CD14-positive monocyte (primary cell): ENCODE results near the gene ARRDC1. TPM values are rescaled to one million over a fixed set of nuclear protein-coding genes. Genes with fewer than 3 reads are reported as not detected.

Experiments
- DNase-seq, 3 donors: peaks; one replicate each; pipeline ENCODE4 v3.0.0-alpha.2; 2011 to 2022
- H2AFZ ChIP-seq: 2 replicates; pipeline ENCODE4 v1.6.0; 2012; ENCODE audit warnings: mild to moderate bottlenecking, low read depth, low read length, inconsistent platforms; ENCODE audit not compliant: insufficient read depth, poor library complexity, severe bottlenecking
- H3K27ac ChIP-seq, 2 donors: 1 replicate in 1 of 2; 2 replicates in 1 of 2; pipeline ENCODE4 v1.5.1; 2012 to 2013; ENCODE audit warnings: low read length in 2 of 2, control low read depth in 1 of 2, inconsistent platforms in 1 of 2, low read depth in 1 of 2, mild to moderate bottlenecking in 1 of 2
- H3K27me3 ChIP-seq, 2 donors: one replicate each; pipeline versions ENCODE4 v1.6.0 to v1.6.1; 2011 to 2013; ENCODE audit warnings: low read length in 2 of 2; ENCODE audit not compliant: control insufficient read depth in 2 of 2, insufficient read depth in 2 of 2
- H3K36me3 ChIP-seq, 2 donors: replicated peaks in 1 of 2; 1 replicate in 1 of 2; 2 replicates in 1 of 2; pipeline versions ENCODE4 v1.5.1 to v1.6.1; 2012 to 2013; ENCODE audit warnings: low read length in 2 of 2, control low read depth in 1 of 2, inconsistent platforms in 1 of 2, mild to moderate bottlenecking in 1 of 2; ENCODE audit not compliant: insufficient read depth in 2 of 2, control insufficient read depth in 1 of 2
- H3K4me1 ChIP-seq, 2 donors: 1 replicate in 1 of 2; 2 replicates in 1 of 2; pipeline versions ENCODE4 v1.5.1 to v1.6.1; 2012 to 2013; ENCODE audit warnings: low read length in 2 of 2, control low read depth in 1 of 2, inconsistent platforms in 1 of 2, mild to moderate bottlenecking in 1 of 2, moderate library complexity in 1 of 2; ENCODE audit not compliant: insufficient read depth in 2 of 2, control insufficient read depth in 1 of 2
- H3K4me2 ChIP-seq: replicated peaks from 2 replicates; pipeline ENCODE3; 2012; ENCODE audit warnings: low read length, moderate library complexity, mild to moderate bottlenecking; ENCODE audit not compliant: poor library complexity, severe bottlenecking; ENCODE audit errors: extremely low read depth
- H3K4me3 ChIP-seq, 3 experiments: fragments of 200-600 bp in 1 of 3; sonication (generic) in 1 of 3; replicated peaks in 1 of 3; 1 replicate in 2 of 3; 2 replicates in 1 of 3; pipeline ENCODE4 v1.5.1; 2011 to 2013; ENCODE audit warnings: low read length in 3 of 3, mild to moderate bottlenecking in 3 of 3, control low read depth in 2 of 3, low read depth in 2 of 3, inconsistent platforms in 1 of 3, moderate library complexity in 1 of 3
- H3K79me2 ChIP-seq: 2 replicates; pipeline ENCODE4 v1.6.0; 2012; ENCODE audit warnings: mild to moderate bottlenecking, control low read depth, inconsistent platforms, low read length, moderate library complexity; ENCODE audit not compliant: insufficient read depth
- H3K9ac ChIP-seq: 2 replicates; pipeline ENCODE4 v1.6.0; 2017; ENCODE audit warnings: low read length, mild to moderate bottlenecking; ENCODE audit not compliant: insufficient read depth, poor library complexity, severe bottlenecking
- H3K9me3 ChIP-seq, 2 donors: replicated peaks in 1 of 2; 1 replicate in 1 of 2; 2 replicates in 1 of 2; pipeline versions ENCODE4 v1.5.1 to v1.6.1; 2012 to 2013; ENCODE audit warnings: low read length in 2 of 2, control low read depth in 1 of 2; ENCODE audit not compliant: control insufficient read depth in 1 of 2, insufficient read depth in 1 of 2
- H4K20me1 ChIP-seq: 2 replicates; pipeline ENCODE4 v1.6.0; 2012; ENCODE audit warnings: mild to moderate bottlenecking, low read length, control low read depth, moderate library complexity; ENCODE audit not compliant: insufficient read depth
- H3K27ac Mint-ChIP-seq, 7 donors: one replicate each; pipeline ENCODE4 v1.8.0; 2020; ENCODE audit warnings: mild to moderate bottlenecking in 7 of 7, mixed read lengths in 7 of 7, moderate library complexity in 6 of 7, inconsistent platforms in 2 of 7
- H3K27me3 Mint-ChIP-seq, 3 donors: one replicate each; pipeline ENCODE4 v1.8.0; 2021 to 2022; ENCODE audit warnings: low read depth in 3 of 3, mild to moderate bottlenecking in 3 of 3, mixed read lengths in 3 of 3, moderate library complexity in 3 of 3, inconsistent platforms in 1 of 3
- H3K36me3 Mint-ChIP-seq, 2 donors: one replicate each; pipeline ENCODE4 v1.8.0; 2020; ENCODE audit warnings: mixed read lengths in 2 of 2, inconsistent platforms in 1 of 2, mild to moderate bottlenecking in 1 of 2
- H3K4me1 Mint-ChIP-seq: one replicate; pipeline ENCODE4 v1.8.0; 2020; ENCODE audit warnings: mild to moderate bottlenecking, mixed read lengths
- H3K4me3 Mint-ChIP-seq, 2 donors: one replicate each; pipeline ENCODE4 v1.8.0; 2020; ENCODE audit warnings: mild to moderate bottlenecking in 2 of 2, mixed read lengths in 2 of 2, moderate library complexity in 1 of 2
- H3K9me3 Mint-ChIP-seq, 7 donors: one replicate each; pipeline ENCODE4 v1.8.0; 2020 to 2022; ENCODE audit warnings: mixed read lengths in 7 of 7, mild to moderate bottlenecking in 6 of 7, moderate library complexity in 6 of 7, inconsistent platforms in 2 of 7
- WGBS: methylation state at CpG from one replicate; pipeline ENCODE4 v1.1.5; 2013; ENCODE audit warnings: missing lambda C conversion rate; ENCODE audit not compliant: insufficient coverage; 5-methylcytosine and 5-hydroxymethylcytosine counted together
- intact Hi-C, 2 donors: fragments of 100-400 bp; cut with micrococcal nuclease; formaldehyde crosslinking; loops; one replicate each; pipeline versions ENCODE4 v1.15.0 to v1.15.1; 2023
- polyA plus RNA-seq, 3 donors: library from polyadenylated mRNA; depleted of rRNA in 1 of 3; unstranded in 2 of 3; stranded (reverse) in 1 of 3; fragments of 300-500 nt in 2 of 3; fragments of >200 nt in 1 of 3; fragmentation: Illumina TruSeq in 2 of 3; gene quantifications; 1 replicate in 2 of 3; 2 replicates in 1 of 3; pipeline ENCODE4 v1.2.3, GENCODE V29; 2012 to 2021
- TF ChIP-seq, protein P1 (sequence below): fragments of 200-600 bp; IDR thresholded peaks from one replicate; pipeline ENCODE4 v1.8.0; 2022; ENCODE audit warnings: antibody characterized with exemption, mild to moderate bottlenecking

Gene ARRDC1
- polyA plus RNA-seq, 3 donors, result 83.2 to 454 (median 87.6) TPM

DNA sequence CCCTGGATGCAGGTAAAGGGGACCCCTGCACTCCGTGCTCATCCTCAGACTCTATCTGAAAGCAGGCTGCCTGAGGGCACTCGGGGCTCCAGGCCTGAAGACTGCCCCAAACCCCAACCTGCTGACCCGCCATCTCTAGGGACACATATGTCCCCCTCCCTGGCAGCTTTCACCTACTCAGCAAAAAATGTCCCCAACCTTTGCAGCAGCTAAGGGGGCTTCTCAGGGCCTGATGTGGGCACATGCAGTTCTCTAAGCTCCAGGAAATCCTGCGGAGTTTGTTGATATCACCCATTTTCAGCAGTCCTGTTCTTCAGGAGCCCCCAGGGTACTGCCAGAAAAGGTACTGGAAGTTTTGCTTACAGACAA, 24.5 kb upstream of the ARRDC1 start:
- Mint-ChIP-seq H3K4me1 (peaks cover 23% of the 10 kb centered on the region), H3K27me3 (peaks cover 0 to 2% (median 0%) of the 10 kb centered on the region in 3 donors), H3K36me3 (peaks cover 31 to 41% of the 10 kb centered on the region in 2 donors), H3K27ac (no peak overlapping the region), H3K4me3 (no peak overlapping the region), H3K9me3 (no peaks in the 10 kb centered on the region)
- TF ChIP-seq, protein P1, sequence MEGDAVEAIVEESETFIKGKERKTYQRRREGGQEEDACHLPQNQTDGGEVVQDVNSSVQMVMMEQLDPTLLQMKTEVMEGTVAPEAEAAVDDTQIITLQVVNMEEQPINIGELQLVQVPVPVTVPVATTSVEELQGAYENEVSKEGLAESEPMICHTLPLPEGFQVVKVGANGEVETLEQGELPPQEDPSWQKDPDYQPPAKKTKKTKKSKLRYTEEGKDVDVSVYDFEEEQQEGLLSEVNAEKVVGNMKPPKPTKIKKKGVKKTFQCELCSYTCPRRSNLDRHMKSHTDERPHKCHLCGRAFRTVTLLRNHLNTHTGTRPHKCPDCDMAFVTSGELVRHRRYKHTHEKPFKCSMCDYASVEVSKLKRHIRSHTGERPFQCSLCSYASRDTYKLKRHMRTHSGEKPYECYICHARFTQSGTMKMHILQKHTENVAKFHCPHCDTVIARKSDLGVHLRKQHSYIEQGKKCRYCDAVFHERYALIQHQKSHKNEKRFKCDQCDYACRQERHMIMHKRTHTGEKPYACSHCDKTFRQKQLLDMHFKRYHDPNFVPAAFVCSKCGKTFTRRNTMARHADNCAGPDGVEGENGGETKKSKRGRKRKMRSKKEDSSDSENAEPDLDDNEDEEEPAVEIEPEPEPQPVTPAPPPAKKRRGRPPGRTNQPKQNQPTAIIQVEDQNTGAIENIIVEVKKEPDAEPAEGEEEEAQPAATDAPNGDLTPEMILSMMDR, result no peak
- Histone ChIP-seq H3K79me2 (peaks cover 24% of the 10 kb centered on the region), H2AFZ (no peak overlapping the region), H3K36me3 (peaks cover 15 to 34% of the 10 kb centered on the region in 2 donors), H4K20me1 (peaks cover 15% of the 10 kb centered on the region), H3K27me3 (no peaks in the 10 kb centered on the region), H3K4me1 (peaks cover 17 to 30% of the 10 kb centered on the region in 2 donors), H3K27ac (no peak overlapping the region), H3K9me3 (no peaks in the 10 kb centered on the region), H3K9ac (no peak overlapping the region), H3K4me3 (no peak overlapping the region), H3K4me2 (no peak overlapping the region)
- WGBS, result 100% methylated on average over 4 of the region's 4 CpGs
- DNase-seq, result no peak
- intact Hi-C loops, result no loop called here

DNA sequence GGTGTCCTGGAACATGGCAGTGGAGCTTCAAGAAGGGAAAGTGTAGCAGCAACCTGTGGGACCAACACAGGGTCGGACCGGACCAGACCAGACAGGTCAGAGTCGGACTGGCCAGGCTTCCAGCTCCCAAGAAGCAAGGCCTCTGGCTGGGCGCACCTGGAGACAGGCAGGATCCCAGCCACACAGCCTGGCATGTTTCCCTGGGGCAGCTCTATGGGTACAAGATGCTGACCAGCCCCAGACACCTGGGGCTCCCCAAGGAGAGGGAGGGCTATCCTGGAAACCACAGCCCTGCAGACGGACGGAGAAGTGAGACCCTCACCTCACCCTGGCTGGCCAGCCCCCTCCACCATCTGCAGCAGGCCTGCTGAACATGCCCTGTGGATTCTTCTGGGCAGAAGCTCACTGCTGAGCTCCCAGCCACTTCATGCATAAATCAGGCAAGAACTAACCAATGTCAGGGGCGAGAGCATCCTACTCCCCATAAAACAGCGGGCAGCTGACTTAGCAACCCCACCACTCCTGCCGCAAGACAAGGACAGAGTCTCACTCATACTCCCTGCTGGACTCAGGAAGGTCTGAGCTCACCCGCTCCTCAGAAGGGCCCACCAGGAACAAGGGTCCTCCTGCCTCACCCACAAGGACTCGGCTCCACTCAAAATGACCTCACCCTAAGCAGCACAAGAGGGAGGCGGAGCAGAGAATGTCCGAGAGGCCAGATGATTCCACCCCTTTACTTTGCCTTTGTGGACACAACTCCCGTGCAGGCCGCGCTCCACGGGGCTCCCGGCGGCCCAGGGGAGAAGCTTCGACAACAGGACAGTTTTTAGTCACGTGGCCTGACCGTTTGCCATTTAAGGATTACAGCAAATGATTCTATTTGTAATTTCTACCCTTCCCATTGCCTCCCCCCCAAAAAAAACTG, 23.9 kb upstream of the ARRDC1 start:
- Histone ChIP-seq H3K4me2 (no peak overlapping the region), H3K79me2 (peaks cover 17% of the 10 kb centered on the region), H3K4me1 (peaks cover 17 to 23% of the 10 kb centered on the region in 2 donors), H3K27me3 (no peaks in the 10 kb centered on the region), H4K20me1 (peaks cover 10% of the 10 kb centered on the region), H3K36me3 (peaks cover 15 to 34% of the 10 kb centered on the region in 2 donors), H3K27ac (no peak overlapping the region), H2AFZ (no peak overlapping the region), H3K4me3 (no peak overlapping the region), H3K9me3 (no peaks in the 10 kb centered on the region), H3K9ac (no peak overlapping the region)
- Mint-ChIP-seq H3K27ac (peak overlapping the region in 1 of 7 donors; percentile 55), H3K4me1 (peaks cover 23% of the 10 kb centered on the region), H3K27me3 (peaks cover 0 to 2% (median 0%) of the 10 kb centered on the region in 3 donors), H3K36me3 (peaks cover 31 to 42% of the 10 kb centered on the region in 2 donors), H3K4me3 (no peak overlapping the region), H3K9me3 (no peaks in the 10 kb centered on the region)
- 93% methylated on average over 11 of the region's 22 CpGs for WGBS
- TF ChIP-seq, protein P1, result no peak
- no peak for DNase-seq
- intact Hi-C loops, result no loop called here
